Neural cell (in vitro differentiated cells): ENCODE results near the gene RAB3IL1.

Experiments used
- CTCF ChIP-seq: fragments of 450-650 bp; IDR thresholded peaks from 2 replicates; pipeline ENCODE4 v1.5.1; 2014; ENCODE audit warnings: antibody characterized with exemption, mild to moderate bottlenecking, moderate library complexity; ENCODE audit not compliant: poor library complexity, severe bottlenecking
- EP300 ChIP-seq: fragments of 450-650 bp; conservative IDR thresholded peaks from 2 replicates; pipeline ENCODE4 v1.6.1; 2014; ENCODE audit warnings: antibody characterized with exemption, mild to moderate bottlenecking, moderate library complexity; ENCODE audit not compliant: poor library complexity, severe bottlenecking
- EZH2 ChIP-seq: fragments of 200-600, 300-800 bp; shearing (Covaris generic), sonication (generic); IDR thresholded peaks from 2 replicates; pipeline ENCODE4 v1.6.1; 2014; ENCODE audit warnings: antibody characterized with exemption, low read length, borderline replicate concordance, mild to moderate bottlenecking; ENCODE audit not compliant: insufficient read depth, poor library complexity, severe bottlenecking
- POLR2AphosphoS5 ChIP-seq: IDR thresholded peaks from 2 replicates; pipeline ENCODE4 v1.6.1; 2012
- RAD21 ChIP-seq: fragments of 450-650 bp; conservative IDR thresholded peaks from 2 replicates; pipeline ENCODE4 v1.6.1; 2014; ENCODE audit warnings: antibody characterized with exemption, mild to moderate bottlenecking, moderate library complexity
- TAF1 ChIP-seq: IDR thresholded peaks from 2 replicates; pipeline ENCODE4 v1.6.1; 2012; ENCODE audit warnings: low read depth

- TF ChIP-seq CTCF, result no peak
- no peak for TF ChIP-seq EZH2
- no peak for TF ChIP-seq RAD21
- no peak for TF ChIP-seq EP300
- no peak for TF ChIP-seq POLR2AphosphoS5
- TF ChIP-seq TAF1, result no peak
These were observed 43.2 kb upstream of the RAB3IL1 start for GRCh38 chr11:61960532-61960931.
